HL-60 (cell line): ENCODE data around the gene CFHR2.

ENCODE experiments used
- DNase-seq, 2 experiments: peaks; one replicate each; pipeline ENCODE4 v3.0.0-alpha.2; 2010 to 2020; ENCODE audit warnings: low read depth in 1 of 2, low spot score in 1 of 2
- H3K27ac ChIP-seq: fragments of 250-450 bp; sonication (Bioruptor Pico); replicated peaks from 2 replicates; pipeline ENCODE4 v1.5.1; 2020; ENCODE audit warnings: mild to moderate bottlenecking, moderate library complexity
- H3K27me3 ChIP-seq: fragments of 250-450 bp; sonication (Bioruptor Pico); 2 replicates; pipeline ENCODE4 v1.5.1; 2021; ENCODE audit warnings: mild to moderate bottlenecking, moderate library complexity; ENCODE audit not compliant: insufficient read depth, poor library complexity, severe bottlenecking
- H3K4me3 ChIP-seq: replicated peaks from 2 replicates; pipeline ENCODE4 v1.5.1; 2011; ENCODE audit warnings: mild to moderate bottlenecking, control low read depth, low read length; ENCODE audit not compliant: insufficient read depth
- GABPA ChIP-seq: IDR thresholded peaks from 2 replicates; pipeline ENCODE4 v1.6.1; 2012; ENCODE audit warnings: low read depth
- POLR2AphosphoS5 ChIP-seq: IDR thresholded peaks from 2 replicates; pipeline ENCODE4 v1.6.1; 2012; ENCODE audit warnings: low read depth
- REST ChIP-seq: IDR thresholded peaks from 2 replicates; pipeline ENCODE4 v1.6.1; 2012; ENCODE audit warnings: low read depth; ENCODE audit not compliant: insufficient replicate concordance
- SPI1 ChIP-seq: IDR thresholded peaks from 2 replicates; pipeline ENCODE4 v1.6.1; 2012; ENCODE audit warnings: low read depth, mild to moderate bottlenecking, borderline replicate concordance
- TF ChIP-seq, protein P1 (sequence below): IDR thresholded peaks from one replicate; pipeline ENCODE4 v1.5.1; 2011; ENCODE audit warnings: low read length, control low read depth, inconsistent platforms; ENCODE audit not compliant: insufficient read depth

CFHR2 gene

DNA sequence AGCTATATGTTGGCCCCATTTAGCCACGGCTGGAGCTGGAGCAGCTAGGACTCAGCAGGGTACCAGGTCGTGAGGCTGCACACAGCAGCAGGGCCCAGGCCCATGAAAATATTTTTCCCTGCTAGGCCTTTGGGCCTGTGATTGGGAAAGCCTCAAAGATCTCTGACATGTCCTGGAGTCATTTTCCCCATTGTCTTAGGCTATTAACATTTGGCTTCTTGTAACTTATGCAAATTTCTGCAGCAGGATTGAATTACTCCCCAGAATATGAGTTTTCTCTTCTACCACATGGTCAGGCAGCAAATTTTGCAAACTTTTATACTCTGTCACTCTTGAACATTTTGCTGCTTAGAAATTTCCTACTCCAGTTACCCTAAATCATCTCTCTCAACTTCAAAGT, 11.2 kb downstream of the CFHR2 start:
- H3K27ac ChIP-seq: no peak overlapping the region
- TF ChIP-seq POLR2AphosphoS5: no peak
- TF ChIP-seq SPI1: no peak
- TF ChIP-seq GABPA: no peak
- no peak for TF ChIP-seq REST
- TF ChIP-seq, protein P1, sequence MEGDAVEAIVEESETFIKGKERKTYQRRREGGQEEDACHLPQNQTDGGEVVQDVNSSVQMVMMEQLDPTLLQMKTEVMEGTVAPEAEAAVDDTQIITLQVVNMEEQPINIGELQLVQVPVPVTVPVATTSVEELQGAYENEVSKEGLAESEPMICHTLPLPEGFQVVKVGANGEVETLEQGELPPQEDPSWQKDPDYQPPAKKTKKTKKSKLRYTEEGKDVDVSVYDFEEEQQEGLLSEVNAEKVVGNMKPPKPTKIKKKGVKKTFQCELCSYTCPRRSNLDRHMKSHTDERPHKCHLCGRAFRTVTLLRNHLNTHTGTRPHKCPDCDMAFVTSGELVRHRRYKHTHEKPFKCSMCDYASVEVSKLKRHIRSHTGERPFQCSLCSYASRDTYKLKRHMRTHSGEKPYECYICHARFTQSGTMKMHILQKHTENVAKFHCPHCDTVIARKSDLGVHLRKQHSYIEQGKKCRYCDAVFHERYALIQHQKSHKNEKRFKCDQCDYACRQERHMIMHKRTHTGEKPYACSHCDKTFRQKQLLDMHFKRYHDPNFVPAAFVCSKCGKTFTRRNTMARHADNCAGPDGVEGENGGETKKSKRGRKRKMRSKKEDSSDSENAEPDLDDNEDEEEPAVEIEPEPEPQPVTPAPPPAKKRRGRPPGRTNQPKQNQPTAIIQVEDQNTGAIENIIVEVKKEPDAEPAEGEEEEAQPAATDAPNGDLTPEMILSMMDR: no peak
- DNase-seq: no peak
- H3K4me3 ChIP-seq: no peak overlapping the region
- H3K27me3 ChIP-seq: no peaks in the 10 kb centered on the region

- TF ChIP-seq POLR2AphosphoS5 (no peak), GABPA (no peak), SPI1 (no peak), REST (no peak)
- TF ChIP-seq, protein P1: no peak
- Histone ChIP-seq H3K27ac (no peak overlapping the region), H3K4me3 (no peak overlapping the region), H3K27me3 (no peaks in the 10 kb centered on the region)
- DNase-seq: no peak
Measured at GRCh38 chr1:196955926-196956325, 12.4 kb downstream of the CFHR2 start.

DNA sequence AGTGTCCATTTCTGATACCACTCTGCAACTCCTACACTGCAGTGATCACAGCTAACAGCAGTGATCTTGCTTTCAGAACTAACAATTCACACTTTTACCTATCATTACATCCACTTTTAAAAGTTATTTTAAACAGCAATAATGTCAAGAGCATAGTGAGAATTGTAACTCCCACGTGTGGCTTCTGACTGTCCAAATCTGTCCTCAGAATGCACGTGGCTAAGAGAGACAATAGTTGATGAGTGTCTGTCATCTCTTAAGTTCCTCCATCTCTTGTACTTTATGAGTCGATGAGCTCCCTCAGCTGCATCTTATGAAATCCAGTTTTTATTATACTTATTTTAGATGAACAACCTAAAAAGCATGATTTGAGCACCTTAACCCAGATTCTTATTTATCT, 17.3 kb downstream of the CFHR2 start:
- TF ChIP-seq, protein P1: no peak
- no peak for TF ChIP-seq REST
- TF ChIP-seq SPI1: no peak
- no peak for TF ChIP-seq GABPA
- TF ChIP-seq POLR2AphosphoS5: no peak
- DNase-seq: no peak
- no peak overlapping the region for H3K4me3 ChIP-seq
- no peaks in the 10 kb centered on the region for H3K27me3 ChIP-seq
- H3K27ac ChIP-seq: no peak overlapping the region
